Neural cell (in vitro differentiated cells): ENCODE data around the gene ATP5F1D. TPM values are rescaled to one million over a fixed set of nuclear protein-coding genes. Genes with fewer than 3 reads are reported as not detected.

Experiments
- H2AFZ ChIP-seq: fragments of 200-600, 300-800 bp; sonication (generic), shearing (Covaris generic); 2 replicates; pipeline ENCODE4 v1.6.0; 2014; ENCODE audit warnings: low read depth, mild to moderate bottlenecking, antibody characterized with exemption, low read length, moderate library complexity
- H3F3A ChIP-seq: fragments of 200-600 bp; shearing (Covaris generic); 2 replicates; pipeline ENCODE4 v1.6.1; 2016; ENCODE audit warnings: mild to moderate bottlenecking, moderate library complexity, mixed read lengths, antibody characterized with exemption, low read length; ENCODE audit not compliant: insufficient read depth, poor library complexity, severe bottlenecking
- H3K27ac ChIP-seq: fragments of 200-600, 300-800 bp; sonication (generic), shearing (Covaris generic); 2 replicates; pipeline ENCODE4 v1.5.1; 2014; ENCODE audit warnings: mild to moderate bottlenecking, low read length, moderate library complexity
- H3K27me3 ChIP-seq: fragments of 300-800, 200-600 bp; sonication (generic), shearing (Covaris generic); 2 replicates; pipeline ENCODE4 v1.6.0; 2014; ENCODE audit warnings: mild to moderate bottlenecking, low read depth, low read length, moderate library complexity; ENCODE audit not compliant: insufficient read depth
- H3K36me3 ChIP-seq: fragments of 300-800, 200-600 bp; sonication (generic), shearing (Covaris generic); 2 replicates; pipeline ENCODE4 v1.5.1; 2014; ENCODE audit warnings: mild to moderate bottlenecking, antibody characterized with exemption, low read length, moderate library complexity; ENCODE audit not compliant: insufficient read depth
- H3K4me2 ChIP-seq: fragments of 300-800, 200-600 bp; sonication (generic), shearing (Covaris generic); 2 replicates; pipeline ENCODE4 v1.6.0; 2014; ENCODE audit warnings: mild to moderate bottlenecking, low read length
- H3K4me3 ChIP-seq: fragments of 300-800, 200-600 bp; sonication (generic), shearing (Covaris generic); 2 replicates; pipeline ENCODE4 v1.5.1; 2014; ENCODE audit warnings: mild to moderate bottlenecking, low read length, moderate library complexity
- H3K79me2 ChIP-seq: fragments of 200-600 bp; shearing (Covaris generic); replicated peaks from 2 replicates; pipeline ENCODE4 v1.6.0; 2014; ENCODE audit warnings: mild to moderate bottlenecking, low read length, moderate library complexity; ENCODE audit not compliant: insufficient read depth
- H3K9ac ChIP-seq: fragments of 300-800, 200-600 bp; sonication (generic), shearing (Covaris generic); 2 replicates; pipeline ENCODE4 v1.6.1; 2016; ENCODE audit warnings: mild to moderate bottlenecking, low read length, mixed read lengths
- H3K9me2 ChIP-seq: fragments of 200-600 bp; shearing (Covaris generic); 2 replicates; pipeline ENCODE4 v1.6.1; 2016; ENCODE audit warnings: mild to moderate bottlenecking, low read length, mixed read lengths; ENCODE audit not compliant: insufficient read depth
- H3K9me3 ChIP-seq: fragments of 200-600, 300-800 bp; sonication (generic), shearing (Covaris generic); 2 replicates; pipeline ENCODE4 v1.6.1; 2016; ENCODE audit warnings: mild to moderate bottlenecking, mixed run types, low read length, moderate library complexity, mixed read lengths
- H4K20me1 ChIP-seq: fragments of 200-600 bp; shearing (Covaris generic); 2 replicates; pipeline ENCODE4 v1.6.1; 2016; ENCODE audit warnings: mild to moderate bottlenecking, mixed run types; ENCODE audit not compliant: insufficient read depth
- CTCF ChIP-seq: fragments of 450-650 bp; IDR thresholded peaks from 2 replicates; pipeline ENCODE4 v1.5.1; 2014; ENCODE audit warnings: antibody characterized with exemption, mild to moderate bottlenecking, moderate library complexity; ENCODE audit not compliant: poor library complexity, severe bottlenecking
- POLR2AphosphoS5 ChIP-seq: IDR thresholded peaks from 2 replicates; pipeline ENCODE4 v1.6.1; 2012
- RAD21 ChIP-seq: fragments of 450-650 bp; conservative IDR thresholded peaks from 2 replicates; pipeline ENCODE4 v1.6.1; 2014; ENCODE audit warnings: antibody characterized with exemption, mild to moderate bottlenecking, moderate library complexity
- REST ChIP-seq: IDR thresholded peaks from 2 replicates; pipeline ENCODE4 v1.6.1; 2012; ENCODE audit warnings: borderline replicate concordance
- SMC3 ChIP-seq: fragments of 450-650 bp; conservative IDR thresholded peaks from 2 replicates; pipeline ENCODE4 v1.6.1; 2014; ENCODE audit warnings: antibody characterized with exemption, mild to moderate bottlenecking, moderate library complexity; ENCODE audit not compliant: poor library complexity
- polyA plus RNA-seq: library from polyadenylated mRNA; depleted of rRNA; stranded (reverse); fragments of >200 nt; gene quantifications from 2 replicates; pipeline ENCODE4 v1.2.3, GENCODE V29; 2014

Gene ATP5F1D
- polyA plus RNA-seq, 1 donor from 2014 or later: 47.8 TPM

- Histone ChIP-seq H3K4me2 (no peak overlapping the region), H2AFZ (no peak overlapping the region), H3K9me2 (no peaks in the 10 kb centered on the region), H4K20me1 (peaks cover 1% of the 10 kb centered on the region), H3K27me3 (no peaks in the 10 kb centered on the region), H3K9ac (no peak overlapping the region), H3K36me3 (no peaks in the 10 kb centered on the region), H3K9me3 (no peaks in the 10 kb centered on the region), H3K27ac (peak overlapping the region; percentile 95), H3K79me2 (peaks cover 52% of the 10 kb centered on the region), H3F3A (no peaks in the 10 kb centered on the region), H3K4me3 (no peak overlapping the region)
- TF ChIP-seq SMC3 (no peak), REST (peak; percentile 9)
These were observed 17.2 kb downstream of the ATP5F1D start for GRCh38 chr19:1258707-1259205.

- peak; percentile 38 for TF ChIP-seq POLR2AphosphoS5
- no peak for TF ChIP-seq RAD21
- TF ChIP-seq CTCF: no peak
- Histone ChIP-seq H3K27me3 (no peaks in the 10 kb centered on the region), H3K36me3 (no peaks in the 10 kb centered on the region)
These were observed 17.8 kb downstream of the ATP5F1D start for GRCh38 chr19:1259206-1259875.

GRCh38 chr19:1259876-1260748 is 18.6 kb downstream of the ATP5F1D start:
- H3K9me3 ChIP-seq: no peaks in the 10 kb centered on the region
- H3K27me3 ChIP-seq: no peaks in the 10 kb centered on the region
- H2AFZ ChIP-seq: no peak overlapping the region
- H3F3A ChIP-seq: no peaks in the 10 kb centered on the region
- H3K9ac ChIP-seq: peak overlapping the region; percentile 84
- peak overlapping the region; percentile 95 for H3K27ac ChIP-seq
- H3K9me2 ChIP-seq: no peaks in the 10 kb centered on the region
- H3K4me2 ChIP-seq: peak overlapping the region; percentile 62
- no peaks in the 10 kb centered on the region for H4K20me1 ChIP-seq
- peaks cover 40% of the 10 kb centered on the region for H3K79me2 ChIP-seq
- H3K4me3 ChIP-seq: peak overlapping the region; percentile 83
- TF ChIP-seq POLR2AphosphoS5 (peak; percentile 22), SMC3 (no peak)
- no peaks in the 10 kb centered on the region for H3K36me3 ChIP-seq

More at GRCh38 chr19:1259206-1259875, 17.8 kb downstream of the ATP5F1D start:
- Histone ChIP-seq H3F3A (no peaks in the 10 kb centered on the region), H2AFZ (no peak overlapping the region), H3K9me3 (no peaks in the 10 kb centered on the region), H3K4me3 (no peak overlapping the region), H4K20me1 (no peaks in the 10 kb centered on the region), H3K27ac (peak overlapping the region; percentile 95), H3K9ac (peak overlapping the region; percentile 84), H3K9me2 (no peaks in the 10 kb centered on the region), H3K4me2 (no peak overlapping the region), H3K79me2 (peaks cover 47% of the 10 kb centered on the region)
